Measurements from ENCODE around the gene GPR158. TPM values are rescaled to one million over a fixed set of nuclear protein-coding genes. Genes with fewer than 3 reads are reported as not detected.

The GPR158 gene
- total RNA-seq, 3 donors from 2014 or later (not counting 1 experiment from before 2014, with no cell fraction given), result not detected

GRCh38 chr10:25604591-25604990 is 429.8 kb downstream of the GPR158 start:
- Histone ChIP-seq H3K36me3 (ENCODE audit: control insufficient read depth, insufficient read depth, low read length) (no peaks in the 10 kb centered on the region), H3K27me3 (ENCODE audit: control insufficient read depth, insufficient read depth, low read length) (no peaks in the 10 kb centered on the region), H3K4me1 (ENCODE audit: control insufficient read depth, insufficient read depth, low read length) (no peaks in the 10 kb centered on the region), H3K4me3 (ENCODE audit: low read length) (no peak overlapping the region), H3K27ac (ENCODE audit: low read length) (no peak overlapping the region), H3K9me3 (ENCODE audit: control insufficient read depth, insufficient read depth, low read length) (no peaks in the 10 kb centered on the region)
- Mint-ChIP-seq H3K9me3 (peaks cover 0 to 2% of the 10 kb centered on the region in 2 donors), H3K27ac (no peak overlapping the region), H3K4me3 (no peak overlapping the region), H3K36me3 (no peaks in the 10 kb centered on the region), H3K27me3 (ENCODE audit: low read depth in 2 of 2) (no peaks in the 10 kb centered on the region), H3K4me1 (no peaks in the 10 kb centered on the region)
- no peak for ATAC-seq
- 74% methylated on average over 4 of the region's 4 CpGs for WGBS (ENCODE audit: insufficient coverage)
- TF ChIP-seq CTCF (IDR thresholded peaks at IDR 0.05), result no peak
- DNase-seq, result no peak
- intact Hi-C loops (cut with micrococcal nuclease), result no loop called here

GRCh38 chr10:25614652-25615051 is 439.9 kb downstream of the GPR158 start:
- H3K36me3 ChIP-seq (ENCODE audit: control insufficient read depth, insufficient read depth, low read length), result no peaks in the 10 kb centered on the region
- H3K27me3 Mint-ChIP-seq (ENCODE audit: low read depth in 2 of 2), result no peaks in the 10 kb centered on the region
- no peaks in the 10 kb centered on the region for H3K36me3 Mint-ChIP-seq
- no peak overlapping the region for H3K27ac ChIP-seq (ENCODE audit: low read length)
- peaks cover 14% of the 10 kb centered on the region in 2 donors for H3K9me3 Mint-ChIP-seq
- 72% methylated on average over 2 of the region's 2 CpGs for WGBS (ENCODE audit: insufficient coverage)
- no peak for DNase-seq
- peaks cover 3% of the 10 kb centered on the region for H3K9me3 ChIP-seq (ENCODE audit: control insufficient read depth, insufficient read depth, low read length)
- no peak overlapping the region for H3K4me3 ChIP-seq (ENCODE audit: low read length)
- no peak overlapping the region for H3K4me3 Mint-ChIP-seq
- no peaks in the 10 kb centered on the region for H3K4me1 Mint-ChIP-seq
- TF ChIP-seq CTCF (IDR thresholded peaks at IDR 0.05), result no peak
- intact Hi-C loops (cut with micrococcal nuclease), result no loop called here
- no peak overlapping the region for H3K27ac Mint-ChIP-seq
- ATAC-seq, result no peak
- H3K4me1 ChIP-seq (ENCODE audit: control insufficient read depth, insufficient read depth, low read length), result peaks cover 7% of the 10 kb centered on the region
- H3K27me3 ChIP-seq (ENCODE audit: control insufficient read depth, insufficient read depth, low read length), result no peaks in the 10 kb centered on the region

GRCh38 chr10:25615926-25616325 is 441.1 kb downstream of the GPR158 start:
- TF ChIP-seq CTCF (IDR thresholded peaks at IDR 0.05), result no peak
- DNase-seq (no peak), ATAC-seq (no peak)
- Mint-ChIP-seq H3K4me1 (no peaks in the 10 kb centered on the region), H3K36me3 (no peaks in the 10 kb centered on the region), H3K4me3 (no peak overlapping the region), H3K27ac (no peak overlapping the region), H3K27me3 (ENCODE audit: low read depth in 2 of 2) (no peaks in the 10 kb centered on the region), H3K9me3 (peaks cover 17 to 18% of the 10 kb centered on the region in 2 donors)
- peaks cover 13% of the 10 kb centered on the region for H3K4me1 ChIP-seq (ENCODE audit: control insufficient read depth, insufficient read depth, low read length)
- intact Hi-C loops (cut with micrococcal nuclease), result no loop called here
- no peaks in the 10 kb centered on the region for H3K36me3 ChIP-seq (ENCODE audit: control insufficient read depth, insufficient read depth, low read length)
- H3K9me3 ChIP-seq (ENCODE audit: control insufficient read depth, insufficient read depth, low read length), result peaks cover 3% of the 10 kb centered on the region
- WGBS (ENCODE audit: insufficient coverage), result 90% methylated on average over 5 of the region's 5 CpGs
- H3K27me3 ChIP-seq (ENCODE audit: control insufficient read depth, insufficient read depth, low read length), result no peaks in the 10 kb centered on the region
- H3K4me3 ChIP-seq (ENCODE audit: low read length), result no peak overlapping the region
- H3K27ac ChIP-seq (ENCODE audit: low read length), result no peak overlapping the region

- TF ChIP-seq CTCF (IDR thresholded peaks at IDR 0.05), result no peak
Observed at GRCh38 chr10:25616903-25617592, 442.2 kb downstream of the GPR158 start.

More at GRCh38 chr10:25616903-25617592, 442.2 kb downstream of the GPR158 start:
- H3K4me1 ChIP-seq (ENCODE audit: control insufficient read depth, insufficient read depth, low read length), result peaks cover 13% of the 10 kb centered on the region
- Mint-ChIP-seq H3K4me1 (no peaks in the 10 kb centered on the region), H3K9me3 (peaks cover 13 to 15% of the 10 kb centered on the region in 2 donors), H3K4me3 (no peak overlapping the region), H3K27ac (no peak overlapping the region), H3K27me3 (ENCODE audit: low read depth in 2 of 2) (no peaks in the 10 kb centered on the region), H3K36me3 (no peaks in the 10 kb centered on the region)
- no CpG with 5 or more reads among the region's 1 CpG for WGBS (ENCODE audit: insufficient coverage)
- no peaks in the 10 kb centered on the region for H3K36me3 ChIP-seq (ENCODE audit: control insufficient read depth, insufficient read depth, low read length)
- no peak overlapping the region for H3K4me3 ChIP-seq (ENCODE audit: low read length)
- intact Hi-C loops (cut with micrococcal nuclease), result no loop called here
- H3K27me3 ChIP-seq (ENCODE audit: control insufficient read depth, insufficient read depth, low read length), result no peaks in the 10 kb centered on the region
- ATAC-seq (no peak), DNase-seq (no peak)
- H3K9me3 ChIP-seq (ENCODE audit: control insufficient read depth, insufficient read depth, low read length), result peaks cover 3% of the 10 kb centered on the region
- H3K27ac ChIP-seq (ENCODE audit: low read length), result no peak overlapping the region

All from natural killer cell (primary cell).